CD4-positive, CD25-positive, alpha-beta regulatory T cell (primary cell): Measurements from ENCODE around the gene MICAL3. TPM values are rescaled to one million over a fixed set of nuclear protein-coding genes. Genes with fewer than 3 reads are reported as not detected.
"Not testable (repeated sequence)": the region's sequence is repeated elsewhere in the genome, so short reads cannot be mapped to it uniquely, and the experiment has no call there.

ENCODE experiments used
- ATAC-seq, 2 donors: fragments of 150-1000 bp; cut with Tn5 transposase; one replicate each; pipeline ENCODE4 v1.10.0; 2021; ENCODE audit warnings: low read depth in 2 of 2, moderate number of reproducible peaks in 2 of 2, moderate library complexity in 1 of 2
- DNase-seq, 3 donors: peaks; one replicate each; pipeline versions ENCODE4 v3.0.0 to v3.0.0-alpha.2; 2012 to 2022; ENCODE audit warnings: mixed read lengths in 1 of 3
- H3K27ac ChIP-seq: one replicate; pipeline ENCODE4 v1.7.0; 2013; ENCODE audit warnings: mild to moderate bottlenecking, low read length; ENCODE audit not compliant: insufficient read depth, poor library complexity, severe bottlenecking
- H3K27me3 ChIP-seq: one replicate; pipeline ENCODE4 v1.7.0; 2013; ENCODE audit warnings: low read length; ENCODE audit not compliant: control insufficient read depth, insufficient read depth
- H3K36me3 ChIP-seq: one replicate; pipeline ENCODE4 v1.7.0; 2013; ENCODE audit warnings: mild to moderate bottlenecking, low read length, moderate library complexity; ENCODE audit not compliant: control insufficient read depth, insufficient read depth
- H3K4me1 ChIP-seq: 2 replicates; pipeline ENCODE4 v1.7.0; 2013; ENCODE audit warnings: mild to moderate bottlenecking, low read length; ENCODE audit not compliant: insufficient read depth, control insufficient read depth, poor library complexity, severe bottlenecking
- H3K4me3 ChIP-seq: one replicate; pipeline ENCODE4 v1.7.0; 2013; ENCODE audit warnings: low read depth, mild to moderate bottlenecking, low read length, moderate library complexity
- H3K9me3 ChIP-seq, 2 experiments: 1 replicate in 1 of 2; 2 replicates in 1 of 2; pipeline ENCODE4 v1.7.0; 2013; ENCODE audit warnings: low read length in 2 of 2, mild to moderate bottlenecking in 1 of 2, moderate library complexity in 1 of 2; ENCODE audit not compliant: control insufficient read depth in 2 of 2
- H3K27ac Mint-ChIP-seq, 3 donors: one replicate each; pipeline ENCODE4 v1.8.0; 2020 to 2022; ENCODE audit warnings: mild to moderate bottlenecking in 3 of 3, mixed read lengths in 3 of 3, moderate library complexity in 2 of 3
- H3K27me3 Mint-ChIP-seq: one replicate; pipeline ENCODE4 v1.8.0; 2022; ENCODE audit warnings: mild to moderate bottlenecking, mixed read lengths
- H3K36me3 Mint-ChIP-seq: one replicate; pipeline ENCODE4 v1.8.0; 2020; ENCODE audit warnings: mixed read lengths
- H3K4me1 Mint-ChIP-seq, 4 donors: one replicate each; pipeline ENCODE4 v1.8.0; 2020 to 2022; ENCODE audit warnings: mixed read lengths in 4 of 4, mild to moderate bottlenecking in 1 of 4
- H3K4me3 Mint-ChIP-seq, 4 donors: one replicate each; pipeline ENCODE4 v1.8.0; 2020 to 2022; ENCODE audit warnings: mild to moderate bottlenecking in 4 of 4, mixed read lengths in 4 of 4, moderate library complexity in 3 of 4
- H3K9me3 Mint-ChIP-seq, 7 donors: one replicate each; pipeline ENCODE4 v1.8.0; 2020 to 2022; ENCODE audit warnings: mixed read lengths in 7 of 7, mild to moderate bottlenecking in 3 of 7, moderate library complexity in 2 of 7
- polyA plus RNA-seq, 4 donors: library from polyadenylated mRNA; unstranded; fragments of 300-500 nt; fragmentation: Illumina TruSeq; gene quantifications; one replicate each; pipeline ENCODE4 v1.2.3, GENCODE V29; 2021
- total RNA-seq: library from RNA; stranded (reverse); gene quantifications from one replicate; pipeline ENCODE4 v1.2.3, GENCODE V29; 2022

Gene MICAL3
- total and polyA plus RNA-seq, 5 donors from 2014 or later: 0.71 to 39.9 (median 1.8) TPM

DNA sequence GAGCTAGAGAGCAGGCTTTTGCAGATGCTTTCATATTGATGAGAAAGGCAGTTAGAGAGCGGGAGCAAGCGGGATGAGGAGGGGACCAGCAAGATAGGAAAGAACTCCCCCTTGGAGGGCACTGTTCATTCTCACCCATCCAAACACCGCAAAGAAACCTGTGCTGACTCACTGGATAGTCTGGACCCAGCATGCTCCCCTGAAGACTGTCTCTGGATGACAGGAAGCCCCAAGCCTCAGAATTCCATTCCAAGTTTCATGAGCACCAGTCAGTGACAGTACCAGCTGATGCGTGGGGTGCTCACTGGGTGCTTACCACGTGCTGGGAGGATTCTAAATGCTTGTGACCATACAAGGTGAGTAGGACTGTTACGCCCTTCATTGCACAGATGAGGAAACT is 34.2 kb downstream of the MICAL3 start:
- H3K36me3 Mint-ChIP-seq: no peaks in the 10 kb centered on the region
- DNase-seq (no peak), ATAC-seq (no peak)
- H3K27ac Mint-ChIP-seq: peak overlapping the region in 1 of 3 donors; percentile 25
- Histone ChIP-seq H3K36me3 (no peaks in the 10 kb centered on the region), H3K27ac (no peak overlapping the region), H3K4me1 (peaks cover 2% of the 10 kb centered on the region), H3K4me3 (no peak overlapping the region), H3K27me3 (no peaks in the 10 kb centered on the region), H3K9me3 (no peaks in the 10 kb centered on the region)
- peaks cover 5 to 42% (median 35%) of the 10 kb centered on the region in 4 donors for H3K4me1 Mint-ChIP-seq
- H3K4me3 Mint-ChIP-seq: no peak overlapping the region
- no peaks in the 10 kb centered on the region for H3K27me3 Mint-ChIP-seq
- no peaks in the 10 kb centered on the region for H3K9me3 Mint-ChIP-seq

DNA sequence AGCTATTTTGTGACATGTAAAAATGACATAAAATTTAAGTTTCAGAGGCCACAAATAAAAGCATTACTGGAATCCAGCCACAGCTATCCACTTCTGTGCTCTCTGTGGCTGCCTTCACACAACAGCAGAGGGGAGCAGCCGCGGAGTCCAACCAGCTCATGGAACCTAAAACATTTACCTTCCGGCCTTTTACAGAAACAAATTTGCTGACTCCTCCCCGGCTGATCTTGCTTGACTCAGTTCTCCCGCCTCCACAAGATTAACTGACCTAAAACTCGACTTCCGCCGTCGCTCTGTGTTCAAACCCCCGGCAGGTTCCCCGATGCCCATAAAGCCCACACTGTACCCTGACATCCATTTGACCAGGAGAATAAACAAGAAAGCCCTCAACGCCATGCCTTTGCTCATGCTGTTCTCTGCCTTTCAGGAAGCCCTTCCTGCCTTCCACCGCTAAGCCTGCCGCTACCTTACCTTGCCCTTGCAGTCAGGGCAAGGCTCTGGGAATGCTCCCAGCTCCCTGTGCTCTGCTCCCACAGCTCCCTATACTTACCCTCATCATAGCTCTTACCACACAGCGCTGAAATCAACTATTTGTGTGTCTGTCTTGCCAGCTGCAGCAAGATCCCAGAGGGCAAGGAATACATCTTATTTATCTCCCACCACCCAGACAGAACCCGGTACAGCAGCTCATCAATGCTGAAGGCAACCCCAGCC is 35.4 kb downstream of the MICAL3 start:
- no peak for ATAC-seq
- Histone ChIP-seq H3K4me3 (no peak overlapping the region), H3K9me3 (no peaks in the 10 kb centered on the region), H3K4me1 (peaks cover 2% of the 10 kb centered on the region), H3K36me3 (no peaks in the 10 kb centered on the region), H3K27me3 (no peaks in the 10 kb centered on the region), H3K27ac (no peak overlapping the region)
- Mint-ChIP-seq H3K27ac (peak overlapping the region; percentile 53 to 81 (median 72)), H3K4me1 (peaks cover 0 to 38% (median 32%) of the 10 kb centered on the region in 4 donors), H3K36me3 (no peaks in the 10 kb centered on the region), H3K4me3 (peak overlapping the region in 1 of 4 donors; percentile 0), H3K9me3 (no peaks in the 10 kb centered on the region), H3K27me3 (no peaks in the 10 kb centered on the region)
- no peak for DNase-seq

DNA sequence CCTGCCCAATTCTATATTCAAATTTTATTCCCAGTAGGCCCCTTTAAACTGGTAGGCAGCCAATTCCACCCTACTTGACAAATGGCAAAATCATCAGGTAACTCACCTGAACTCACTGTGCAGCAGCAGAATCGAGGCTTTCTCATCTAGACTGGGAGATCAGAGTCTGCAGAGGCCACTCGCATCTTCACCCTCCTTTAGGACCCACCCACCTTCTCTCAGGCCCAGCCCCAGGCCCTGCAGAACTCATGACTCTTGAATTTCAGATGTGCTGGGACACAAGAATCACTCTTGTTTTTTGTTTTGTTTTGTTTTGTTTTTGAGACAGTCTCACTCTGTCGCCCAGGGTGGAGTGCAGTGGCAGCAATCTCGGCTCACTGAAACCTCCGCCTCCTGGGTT is 38.8 kb downstream of the MICAL3 start:
- Mint-ChIP-seq H3K4me1 (peaks cover 10 to 55% (median 40%) of the 10 kb centered on the region in 4 donors), H3K9me3 (no peaks in the 10 kb centered on the region), H3K27ac (peak overlapping the region in 1 of 3 donors; percentile 80), H3K36me3 (no peaks in the 10 kb centered on the region), H3K27me3 (no peaks in the 10 kb centered on the region), H3K4me3 (no peak overlapping the region)
- H3K27ac ChIP-seq: no peak overlapping the region
- no peak overlapping the region for H3K4me3 ChIP-seq
- H3K36me3 ChIP-seq: no peaks in the 10 kb centered on the region
- peaks cover 14% of the 10 kb centered on the region for H3K4me1 ChIP-seq
- ATAC-seq (no peak), DNase-seq (no peak)
- H3K27me3 ChIP-seq: no peaks in the 10 kb centered on the region
- H3K9me3 ChIP-seq: no peaks in the 10 kb centered on the region

DNA sequence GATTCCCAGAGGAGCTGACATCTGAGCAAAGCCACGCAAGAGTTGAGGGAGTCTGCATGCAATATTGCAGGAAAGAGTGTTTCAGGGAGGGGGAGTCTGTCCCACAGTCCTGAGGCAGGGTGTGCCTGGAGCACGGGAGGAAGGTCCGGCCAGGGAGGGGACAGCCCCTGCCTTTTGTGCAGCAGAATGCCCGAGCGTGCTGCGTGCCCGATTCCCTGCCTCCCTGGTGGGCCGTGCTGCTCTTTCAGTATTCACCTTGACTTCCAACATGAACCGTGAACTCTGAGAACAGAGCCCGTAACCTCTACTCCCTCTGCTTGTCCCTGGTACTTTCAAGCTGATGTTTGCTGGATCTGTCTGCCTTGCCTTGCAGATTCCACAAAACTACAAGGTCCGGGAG is 39.3 kb downstream of the MICAL3 start:
- Mint-ChIP-seq H3K4me1 (peaks cover 10 to 58% (median 45%) of the 10 kb centered on the region in 4 donors), H3K27ac (peak overlapping the region; percentile 71 to 86 (median 80))
- ATAC-seq, H3K27me3 Mint-ChIP-seq, DNase-seq, H3K36me3 ChIP-seq, H3K4me3 Mint-ChIP-seq, H3K4me3 ChIP-seq, H3K27ac ChIP-seq, H3K9me3 ChIP-seq, H3K36me3 Mint-ChIP-seq, H3K27me3 ChIP-seq, H3K9me3 Mint-ChIP-seq: not testable (repeated sequence)
- peaks cover 19% of the 10 kb centered on the region for H3K4me1 ChIP-seq

DNA sequence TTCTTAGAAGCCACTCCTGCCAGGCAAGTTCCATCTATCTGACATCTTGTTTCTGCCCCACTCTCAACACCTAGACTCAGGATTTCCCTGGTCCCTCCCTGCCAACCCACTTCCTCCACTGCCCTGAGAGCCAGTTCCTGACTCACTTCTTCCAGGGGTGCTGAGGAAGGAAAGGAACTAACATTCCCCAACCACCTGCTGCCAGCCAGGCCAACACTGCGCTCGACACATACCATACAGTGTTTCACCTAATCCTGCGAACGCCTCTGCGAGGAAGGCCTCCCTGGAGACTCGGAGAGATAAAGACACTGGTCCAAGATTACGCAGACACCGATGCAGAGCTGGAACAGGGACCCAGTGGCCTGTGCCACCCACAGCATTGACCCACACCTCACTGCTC is 40.2 kb downstream of the MICAL3 start:
- H3K27ac Mint-ChIP-seq: peak overlapping the region; percentile 24 to 86 (median 47)
- DNase-seq: no peak
- peaks cover 29% of the 10 kb centered on the region for H3K4me1 ChIP-seq
- no peak for ATAC-seq
- H3K36me3 ChIP-seq: no peaks in the 10 kb centered on the region
- H3K27ac ChIP-seq: peak overlapping the region; percentile 5
- no peaks in the 10 kb centered on the region for H3K9me3 ChIP-seq
- H3K4me3 Mint-ChIP-seq: peak overlapping the region in 1 of 4 donors; percentile 33
- peaks cover 10 to 59% (median 41%) of the 10 kb centered on the region in 4 donors for H3K4me1 Mint-ChIP-seq
- H3K9me3 Mint-ChIP-seq: no peaks in the 10 kb centered on the region
- no peak overlapping the region for H3K4me3 ChIP-seq
- no peaks in the 10 kb centered on the region for H3K36me3 Mint-ChIP-seq
- H3K27me3 ChIP-seq: no peaks in the 10 kb centered on the region
- H3K27me3 Mint-ChIP-seq: no peaks in the 10 kb centered on the region

DNA sequence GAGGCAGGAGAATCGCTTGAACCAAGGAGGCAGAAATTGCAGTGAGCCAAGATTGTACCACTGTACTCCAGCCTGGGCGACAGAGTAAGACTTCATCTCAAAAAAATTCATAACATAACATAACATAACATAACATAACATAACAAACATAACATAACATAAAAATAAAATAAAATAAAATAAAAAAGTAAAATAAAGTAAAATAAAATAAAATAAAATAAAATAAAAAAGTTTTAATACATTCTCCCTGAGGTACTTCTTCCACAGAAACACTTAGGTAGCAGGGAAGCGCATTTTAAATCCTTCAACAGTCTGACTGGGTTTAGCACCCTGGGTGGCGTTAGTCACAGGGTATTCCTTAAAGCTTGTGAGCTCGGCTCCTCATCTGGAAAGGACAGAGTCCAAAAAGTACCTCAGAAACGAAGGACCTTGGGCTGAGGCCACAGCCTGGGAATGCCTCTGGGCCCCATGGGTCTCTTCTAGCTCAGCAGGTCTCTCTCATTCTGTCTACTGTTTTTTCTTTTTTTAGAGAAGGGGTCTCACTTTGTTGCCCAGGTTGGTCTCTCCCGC is 41.7 kb downstream of the MICAL3 start:
- Mint-ChIP-seq H3K9me3 (no peaks in the 10 kb centered on the region), H3K4me3 (no peak overlapping the region), H3K27ac (peak overlapping the region; percentile 47 to 92 (median 79)), H3K27me3 (no peaks in the 10 kb centered on the region), H3K4me1 (peaks cover 10 to 52% (median 38%) of the 10 kb centered on the region in 4 donors), H3K36me3 (no peaks in the 10 kb centered on the region)
- Histone ChIP-seq H3K27ac (no peak overlapping the region), H3K36me3 (no peaks in the 10 kb centered on the region), H3K27me3 (no peaks in the 10 kb centered on the region), H3K4me1 (peaks cover 29% of the 10 kb centered on the region), H3K9me3 (no peaks in the 10 kb centered on the region), H3K4me3 (no peak overlapping the region)
- no peak for ATAC-seq
- no peak for DNase-seq

DNA sequence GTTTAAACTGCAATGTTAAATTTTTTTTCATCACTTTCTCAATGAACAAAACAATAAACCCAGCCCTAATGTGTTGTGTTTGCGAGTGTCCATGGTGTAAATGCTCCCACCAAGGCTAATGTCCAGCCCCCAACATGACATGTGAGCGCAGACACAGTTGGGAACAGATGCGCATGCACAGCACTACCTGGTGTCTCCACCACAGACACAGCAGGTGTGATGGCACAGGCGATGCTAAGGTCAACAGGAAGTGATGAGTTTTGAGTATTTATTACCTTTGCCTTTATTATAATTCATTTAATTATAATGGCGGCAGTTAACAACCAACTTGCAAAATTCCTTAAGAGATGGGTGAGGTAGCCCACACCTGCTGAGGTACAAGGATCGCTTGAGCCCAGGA is 42.9 kb downstream of the MICAL3 start:
- ATAC-seq (no peak), DNase-seq (peak in 2 of 3 donors; percentile 17 to 39)
- Histone ChIP-seq H3K27ac (peak overlapping the region; percentile 64), H3K4me3 (peak overlapping the region; percentile 77), H3K9me3 (no peaks in the 10 kb centered on the region), H3K36me3 (no peaks in the 10 kb centered on the region), H3K27me3 (no peaks in the 10 kb centered on the region), H3K4me1 (peaks cover 26% of the 10 kb centered on the region)
- no peaks in the 10 kb centered on the region for H3K9me3 Mint-ChIP-seq
- peak overlapping the region; percentile 64 to 82 (median 72) for H3K4me3 Mint-ChIP-seq
- peaks cover 10 to 44% (median 33%) of the 10 kb centered on the region in 4 donors for H3K4me1 Mint-ChIP-seq
- H3K36me3 Mint-ChIP-seq: no peaks in the 10 kb centered on the region
- H3K27ac Mint-ChIP-seq: peak overlapping the region; percentile 10 to 92 (median 92)
- no peaks in the 10 kb centered on the region for H3K27me3 Mint-ChIP-seq
